Measurements from ENCODE around the gene IL6R.

Gene IL6R

DNA sequence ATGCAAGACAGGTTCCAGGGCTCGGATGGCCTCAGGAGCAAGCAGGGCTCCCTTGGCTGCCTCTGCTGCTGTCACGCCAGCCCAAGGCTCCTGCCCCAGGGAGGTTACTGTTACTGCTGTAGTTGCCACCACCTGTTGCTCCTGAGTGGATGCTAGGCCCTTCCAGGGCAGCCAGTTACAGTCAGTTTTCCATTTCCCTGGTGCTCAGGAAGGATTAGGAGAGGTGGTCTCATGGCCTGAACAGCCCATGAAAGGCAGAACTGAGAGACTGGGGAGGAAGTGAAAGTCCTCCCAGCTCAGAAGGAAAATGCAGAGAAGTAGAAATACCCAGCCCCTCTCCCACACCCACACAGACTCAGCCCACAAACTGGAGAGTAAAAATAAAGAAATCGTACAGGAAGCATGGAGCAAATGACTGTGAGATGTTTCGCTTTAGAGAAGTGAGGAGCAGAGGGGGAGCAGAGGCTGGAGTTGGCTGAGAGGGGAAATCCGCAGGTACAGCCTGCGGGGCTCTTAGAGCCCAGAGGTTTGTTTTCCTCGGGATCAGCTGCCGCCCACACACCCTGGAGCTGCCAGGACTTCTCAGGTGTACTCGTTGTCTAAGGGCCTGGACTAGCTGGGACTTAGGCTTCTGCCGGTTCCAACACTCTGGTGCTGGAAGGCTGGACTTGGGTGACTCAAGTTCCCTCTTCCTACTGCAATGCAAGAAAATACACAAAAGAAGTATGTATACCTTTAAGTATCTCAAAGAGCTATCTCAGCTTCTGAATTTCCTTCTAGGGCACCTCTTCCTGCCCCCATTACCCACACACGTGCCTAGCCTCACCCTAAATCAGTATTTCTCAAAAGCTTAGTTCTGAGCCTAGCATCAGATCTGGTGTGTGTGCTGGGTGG lies 2.3 kb downstream of the IL6R start:
- Histone ChIP-seq H3K9ac (ENCODE audit: low read depth, low read length) (no peak overlapping the region), H3K27me3 (ENCODE audit: insufficient read depth, low read length) (peaks cover 53% of the 10 kb centered on the region), H3K4me1 (ENCODE audit: insufficient read depth, low read length) (peaks cover 20% of the 10 kb centered on the region), H3K27ac (ENCODE audit: low read depth, low read length) (no peak overlapping the region), H3K9me3 (ENCODE audit: insufficient read depth, low read depth, low read length) (no peaks in the 10 kb centered on the region), H3K36me3 (ENCODE audit: insufficient read depth, low read length) (no peaks in the 10 kb centered on the region), H3K4me3 (ENCODE audit: low read length) (no peak overlapping the region)
- 69% methylated on average over 11 of the region's 11 CpGs for WGBS

DNA sequence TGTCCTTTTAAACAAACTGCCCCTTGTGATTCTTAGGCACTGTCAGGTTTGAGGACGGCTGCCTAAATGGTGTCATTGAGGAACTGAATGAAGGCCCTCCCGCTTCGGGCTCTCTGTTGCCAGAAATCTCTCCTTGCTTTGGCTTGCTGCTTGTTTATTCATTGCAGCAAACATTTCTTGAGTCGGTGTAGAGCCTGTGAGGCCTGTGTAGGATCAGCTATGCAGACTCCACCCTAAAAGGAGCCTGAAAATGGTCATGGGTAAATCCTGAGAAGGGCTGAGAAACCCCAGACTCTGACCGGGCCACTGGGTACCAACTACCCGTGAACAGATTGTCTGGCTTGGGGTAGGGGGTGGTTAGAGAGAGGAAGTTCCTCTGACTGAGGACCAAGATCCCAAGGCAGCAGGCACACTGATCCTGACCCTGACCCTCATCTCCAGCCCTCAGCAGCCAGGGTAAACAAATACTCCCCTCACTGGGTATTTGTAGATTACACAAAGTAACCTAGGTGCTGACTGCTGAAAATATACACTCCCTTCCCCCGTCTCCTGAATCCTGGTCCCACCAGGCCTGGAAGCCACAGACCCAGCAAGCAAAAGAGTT lies 3.1 kb downstream of the IL6R start:
- Histone ChIP-seq H3K9ac (ENCODE audit: low read depth, low read length) (no peak overlapping the region), H3K27me3 (ENCODE audit: insufficient read depth, low read length) (peaks cover 50% of the 10 kb centered on the region), H3K9me3 (ENCODE audit: insufficient read depth, low read depth, low read length) (no peaks in the 10 kb centered on the region), H3K4me1 (ENCODE audit: insufficient read depth, low read length) (peaks cover 20% of the 10 kb centered on the region), H3K4me3 (ENCODE audit: low read length) (no peak overlapping the region), H3K36me3 (ENCODE audit: insufficient read depth, low read length) (no peaks in the 10 kb centered on the region), H3K27ac (ENCODE audit: low read depth, low read length) (no peak overlapping the region)
- 78% methylated on average over 7 of the region's 7 CpGs for whole genome bisulfite sequencing

DNA sequence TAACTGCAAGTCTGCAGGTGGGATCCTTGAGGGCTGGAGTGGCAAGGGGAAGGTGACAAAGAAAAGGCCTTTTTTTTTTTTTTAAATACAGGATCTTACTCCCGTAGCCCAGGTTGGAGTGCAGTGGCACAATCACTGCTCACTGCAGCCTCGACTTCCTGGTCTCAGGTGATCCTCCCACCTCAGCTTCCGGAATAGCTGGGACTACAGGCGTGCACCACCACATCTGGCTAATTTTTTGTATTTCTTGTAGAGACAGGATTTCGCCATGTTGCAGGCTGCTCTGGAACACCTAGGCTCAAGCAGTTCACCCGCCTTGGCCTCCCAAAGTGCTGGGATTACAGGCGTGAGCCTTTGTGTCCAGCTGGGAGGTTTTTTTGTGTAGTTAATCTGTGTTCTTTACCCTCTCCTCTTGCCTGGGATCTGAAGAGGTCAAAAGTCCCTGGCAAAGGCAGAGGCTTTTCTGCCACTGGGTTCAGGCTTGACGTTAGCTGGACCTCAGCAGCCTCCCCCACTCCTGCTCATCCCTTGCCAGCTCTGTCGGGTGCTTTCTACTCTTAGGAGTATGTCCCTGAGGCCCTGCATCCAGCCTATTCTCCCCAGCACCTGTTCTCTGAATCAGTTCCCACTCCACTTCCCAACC lies 5.2 kb downstream of the IL6R start:
- Histone ChIP-seq H3K9ac (ENCODE audit: low read depth, low read length) (no peak overlapping the region), H3K9me3 (ENCODE audit: insufficient read depth, low read depth, low read length) (no peaks in the 10 kb centered on the region), H3K4me1 (ENCODE audit: insufficient read depth, low read length) (peaks cover 20% of the 10 kb centered on the region), H3K36me3 (ENCODE audit: insufficient read depth, low read length) (no peaks in the 10 kb centered on the region), H3K27me3 (ENCODE audit: insufficient read depth, low read length) (peaks cover 30% of the 10 kb centered on the region), H3K27ac (ENCODE audit: low read depth, low read length) (no peak overlapping the region), H3K4me3 (ENCODE audit: low read length) (no peak overlapping the region)
- WGBS, result 78% methylated on average over 9 of the region's 9 CpGs

DNA sequence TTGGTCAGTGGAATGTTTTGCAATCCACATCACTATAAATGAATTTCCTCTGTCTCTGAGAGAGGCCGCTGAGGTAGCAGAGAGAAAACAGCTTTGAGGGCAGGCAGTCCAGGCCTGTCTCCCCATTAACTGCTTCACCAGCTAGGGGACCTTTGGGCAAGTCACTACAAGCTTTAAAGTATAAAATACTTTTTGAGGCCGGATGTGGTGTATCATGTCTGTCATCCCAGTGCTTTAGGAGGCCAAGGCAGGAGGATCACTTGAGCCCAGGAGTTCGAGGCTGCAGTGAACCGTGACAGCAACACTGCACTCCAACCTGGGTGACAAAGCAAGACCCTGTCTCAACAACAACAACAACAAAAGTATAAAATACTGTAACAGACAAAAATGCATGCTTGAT lies 6.4 kb downstream of the IL6R start:
- peaks cover 19% of the 10 kb centered on the region for H3K27me3 ChIP-seq (ENCODE audit: insufficient read depth, low read length)
- H3K9ac ChIP-seq (ENCODE audit: low read depth, low read length), result no peak overlapping the region
- H3K36me3 ChIP-seq (ENCODE audit: insufficient read depth, low read length), result no peaks in the 10 kb centered on the region
- WGBS, result 90% methylated on average over 4 of the region's 4 CpGs
- peaks cover 14% of the 10 kb centered on the region for H3K4me1 ChIP-seq (ENCODE audit: insufficient read depth, low read length)
- H3K4me3 ChIP-seq (ENCODE audit: low read length), result no peak overlapping the region
- no peak overlapping the region for H3K27ac ChIP-seq (ENCODE audit: low read depth, low read length)
- H3K9me3 ChIP-seq (ENCODE audit: insufficient read depth, low read depth, low read length), result no peaks in the 10 kb centered on the region

DNA sequence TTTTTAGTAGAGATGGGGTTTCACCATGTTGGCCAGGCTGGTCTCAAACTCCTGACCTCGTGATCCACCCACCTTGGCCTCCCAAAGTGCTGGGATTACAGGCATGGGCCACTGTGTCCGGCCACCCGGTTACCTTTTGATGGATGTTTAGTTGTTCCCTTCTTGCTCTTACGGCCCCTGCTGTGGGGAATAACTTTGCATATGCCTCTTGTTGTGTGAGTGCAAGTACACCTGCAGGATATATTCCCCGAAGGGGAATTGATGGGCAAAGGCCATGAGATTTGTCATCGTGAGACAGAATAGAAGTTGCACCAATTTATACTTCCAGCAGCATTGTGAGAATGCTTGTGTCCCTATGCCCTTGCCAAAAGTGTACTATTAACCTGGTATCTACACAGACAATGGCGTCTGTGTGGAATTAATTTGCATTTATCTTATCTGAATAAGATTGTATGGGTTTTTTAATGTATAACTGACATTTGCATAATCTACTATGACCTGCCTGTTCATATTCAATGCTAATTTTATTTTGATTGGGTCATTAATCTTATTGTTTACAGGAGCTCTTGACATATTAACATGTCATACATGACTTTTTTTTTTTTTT lies 8.1 kb downstream of the IL6R start:
- Histone ChIP-seq H3K27me3 (ENCODE audit: insufficient read depth, low read length) (0 out of 2 replicates have a peak, but pooled peaks cover 1% of the 10 kb centered on the region), H3K27ac (ENCODE audit: low read depth, low read length) (no peak overlapping the region), H3K36me3 (ENCODE audit: insufficient read depth, low read length) (no peaks in the 10 kb centered on the region), H3K4me1 (ENCODE audit: insufficient read depth, low read length) (0 out of 2 replicates have a peak, but pooled peaks cover 4% of the 10 kb centered on the region), H3K9ac (ENCODE audit: low read depth, low read length) (no peak overlapping the region), H3K9me3 (ENCODE audit: insufficient read depth, low read depth, low read length) (no peaks in the 10 kb centered on the region), H3K4me3 (ENCODE audit: low read length) (no peak overlapping the region)
- 88% methylated on average over 6 of the region's 7 CpGs for WGBS

DNA sequence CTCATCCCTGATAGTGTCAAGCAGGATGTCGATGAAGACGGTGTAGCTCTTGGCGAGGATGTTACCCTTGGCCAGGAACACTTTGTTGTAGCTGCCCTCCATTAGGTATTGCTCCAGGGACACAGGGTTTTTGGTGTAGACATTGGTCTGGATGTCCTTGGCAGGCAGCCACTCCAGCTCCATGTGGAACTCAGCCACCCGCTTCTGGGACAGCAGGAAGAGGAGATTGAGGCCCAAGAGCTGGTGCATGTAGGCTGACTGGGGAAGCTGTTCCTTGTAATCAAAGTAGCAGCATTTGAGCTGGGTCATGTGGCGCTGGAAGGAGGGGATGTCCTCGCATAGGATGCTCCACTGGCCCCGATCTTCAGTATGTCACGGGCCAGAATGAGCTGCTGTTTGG lies 9.5 kb downstream of the IL6R start:
- 0 out of 2 replicates have a peak, but pooled peaks cover 6% of the 10 kb centered on the region for H3K4me1 ChIP-seq (ENCODE audit: insufficient read depth, low read length)
- H3K4me3 ChIP-seq (ENCODE audit: low read length), result no peak overlapping the region
- 94% methylated on average over 8 of the region's 8 CpGs for WGBS
- no peaks in the 10 kb centered on the region for H3K9me3 ChIP-seq (ENCODE audit: insufficient read depth, low read depth, low read length)
- no peak overlapping the region for H3K9ac ChIP-seq (ENCODE audit: low read depth, low read length)
- H3K36me3 ChIP-seq (ENCODE audit: insufficient read depth, low read length), result no peaks in the 10 kb centered on the region
- H3K27me3 ChIP-seq (ENCODE audit: insufficient read depth, low read length), result no peaks in the 10 kb centered on the region
- H3K27ac ChIP-seq (ENCODE audit: low read depth, low read length), result no peak overlapping the region

DNA sequence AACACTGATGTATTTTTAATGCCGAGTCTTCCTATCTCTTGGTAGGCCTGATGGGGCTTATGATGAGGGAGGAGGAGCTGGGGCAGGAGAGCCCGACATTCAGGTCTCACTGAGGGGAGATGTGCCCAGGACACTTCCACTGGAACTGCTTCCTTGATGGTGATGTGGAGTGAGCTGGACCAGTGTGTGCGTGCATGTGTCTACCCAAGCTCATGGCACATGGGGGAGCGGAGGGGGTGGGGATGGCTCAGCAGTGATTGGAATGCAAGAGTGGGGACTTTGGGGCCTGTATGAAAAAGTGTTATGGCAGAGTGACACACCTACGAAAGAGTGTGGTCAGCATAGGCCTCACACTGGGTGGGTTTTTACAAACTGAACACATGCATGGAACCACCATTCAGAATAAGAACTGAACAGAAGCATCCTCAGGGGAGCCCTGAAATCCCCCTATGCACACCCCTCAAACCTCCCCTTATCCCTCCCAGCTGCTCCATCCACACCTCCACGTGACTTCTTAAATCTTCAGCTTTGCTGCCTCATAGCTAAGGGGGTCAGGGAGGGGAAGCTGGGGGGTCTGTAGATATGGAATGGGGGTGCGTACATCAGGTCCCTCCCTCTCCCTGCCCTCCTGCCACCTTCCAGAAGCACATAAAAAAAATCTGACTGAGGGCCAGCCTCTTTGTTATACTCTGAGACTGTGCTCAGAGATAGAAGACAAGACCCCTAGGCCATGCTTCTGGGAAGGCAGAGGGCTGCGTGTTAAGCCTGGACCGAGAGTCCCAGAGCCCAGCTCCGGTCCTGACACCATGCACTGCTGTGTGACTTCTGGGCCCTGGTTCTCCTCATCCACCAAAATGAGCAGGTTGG lies 11.6 kb downstream of the IL6R start:
- Histone ChIP-seq H3K9me3 (ENCODE audit: insufficient read depth, low read depth, low read length) (no peaks in the 10 kb centered on the region), H3K27ac (ENCODE audit: low read depth, low read length) (no peak overlapping the region), H3K36me3 (ENCODE audit: insufficient read depth, low read length) (no peaks in the 10 kb centered on the region), H3K27me3 (ENCODE audit: insufficient read depth, low read length) (no peaks in the 10 kb centered on the region), H3K4me1 (ENCODE audit: insufficient read depth, low read length) (0 out of 2 replicates have a peak, but pooled peaks cover 2% of the 10 kb centered on the region), H3K9ac (ENCODE audit: low read depth, low read length) (no peak overlapping the region), H3K4me3 (ENCODE audit: low read length) (no peak overlapping the region)
- WGBS, result 91% methylated on average over 8 of the region's 10 CpGs

DNA sequence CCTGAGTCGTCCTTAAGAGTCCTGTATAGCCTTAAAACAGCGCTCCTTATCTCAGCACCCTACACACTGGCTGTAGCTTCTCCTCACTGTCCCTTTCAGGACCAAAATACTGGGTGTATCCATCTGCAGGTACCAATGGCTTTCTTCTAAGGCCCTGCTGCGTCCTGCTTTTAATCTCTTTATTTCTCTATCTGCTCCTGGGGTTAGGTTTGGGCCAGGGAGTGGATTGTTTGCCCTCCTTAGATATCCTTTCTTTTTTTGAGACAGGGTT lies 12.1 kb downstream of the IL6R start:
- H3K27ac ChIP-seq (ENCODE audit: low read depth, low read length), result no peak overlapping the region
- 0 out of 2 replicates have a peak, but pooled peaks cover 2% of the 10 kb centered on the region for H3K4me1 ChIP-seq (ENCODE audit: insufficient read depth, low read length)
- H3K27me3 ChIP-seq (ENCODE audit: insufficient read depth, low read length), result no peaks in the 10 kb centered on the region
- H3K4me3 ChIP-seq (ENCODE audit: low read length), result no peak overlapping the region
- WGBS, result 85% methylated on average over 3 of the region's 3 CpGs
- H3K36me3 ChIP-seq (ENCODE audit: insufficient read depth, low read length), result no peaks in the 10 kb centered on the region
- H3K9ac ChIP-seq (ENCODE audit: low read depth, low read length), result no peak overlapping the region
- no peaks in the 10 kb centered on the region for H3K9me3 ChIP-seq (ENCODE audit: insufficient read depth, low read depth, low read length)

DNA sequence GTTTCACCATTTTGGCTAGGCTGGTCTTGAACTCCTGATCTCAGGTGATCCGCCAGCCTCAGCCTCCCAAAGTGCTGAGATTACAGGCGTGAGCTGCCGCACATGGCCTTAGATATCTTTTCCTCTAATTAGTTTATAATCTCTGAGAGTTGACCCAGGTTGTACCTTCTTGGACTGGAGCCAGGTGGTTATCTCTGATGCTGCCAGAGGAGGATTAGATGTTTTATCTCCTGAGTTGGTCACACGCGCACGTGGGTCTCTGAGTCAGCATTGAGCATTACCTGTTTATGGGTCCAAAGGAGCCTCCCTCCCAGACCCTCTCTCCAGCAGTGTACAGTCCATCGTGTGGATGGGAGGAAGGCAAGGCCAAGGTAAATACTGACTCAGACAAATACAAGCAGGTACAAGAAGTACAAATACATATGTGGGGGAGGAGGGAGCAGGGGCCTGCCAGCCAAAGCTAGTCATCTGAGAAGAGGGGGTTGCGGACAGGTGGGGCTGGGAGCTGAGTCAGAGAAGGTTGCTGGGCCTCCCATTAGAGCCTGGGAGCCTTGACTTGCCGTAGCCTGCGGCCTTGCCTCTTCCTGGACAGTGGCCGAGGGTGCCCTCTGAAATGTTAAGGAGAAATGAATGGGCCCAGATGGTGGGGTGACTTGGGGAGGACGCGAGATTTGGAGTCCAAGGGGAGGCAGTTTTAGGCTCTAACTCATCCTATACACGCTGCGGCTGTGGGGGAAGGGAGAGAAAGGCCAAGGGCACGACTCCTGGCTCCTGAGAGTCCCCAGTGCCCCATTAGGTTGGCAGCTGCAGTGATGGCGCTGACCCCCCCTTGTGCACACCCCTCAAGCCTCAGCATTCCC lies 13.1 kb downstream of the IL6R start:
- WGBS, result 89% methylated on average over 17 of the region's 17 CpGs
- Histone ChIP-seq H3K27ac (ENCODE audit: low read depth, low read length) (no peak overlapping the region), H3K4me1 (ENCODE audit: insufficient read depth, low read length) (peaks cover 7% of the 10 kb centered on the region; the same call in 1 of the 2 replicates), H3K27me3 (ENCODE audit: insufficient read depth, low read length) (no peaks in the 10 kb centered on the region), H3K9me3 (ENCODE audit: insufficient read depth, low read depth, low read length) (no peaks in the 10 kb centered on the region), H3K36me3 (ENCODE audit: insufficient read depth, low read length) (no peaks in the 10 kb centered on the region), H3K4me3 (ENCODE audit: low read length) (no peak overlapping the region), H3K9ac (ENCODE audit: low read depth, low read length) (no peak overlapping the region)
